ENCODE results near the gene GNS.
"Not testable (repeated sequence)": the region's sequence is repeated elsewhere in the genome, so short reads cannot be mapped to it uniquely, and the experiment has no call there.

The GNS gene

GRCh38 chr12:64759035-64759894 is at the start of gene GNS:
GNS (minus strand) TSS chr12:64759406; CDS start chr12:64759276, 130 bp downstream.
- peak within 1 kb of the TSS; percentile 92 to 98 (median 96) for H3K9ac ChIP-seq (ENCODE audit: low read length in 5 of 5)
- no peaks in the 10 kb centered on the region for H3K9me3 ChIP-seq (ENCODE audit: control insufficient read depth in 5 of 5, low read length in 5 of 5)
- peaks cover 0 to 37% (median 33%) of the 10 kb centered on the region in 5 donors for H3K4me1 ChIP-seq (ENCODE audit: control insufficient read depth in 5 of 5, insufficient read depth in 5 of 5, low read length in 5 of 5)
- H3K4me3 ChIP-seq (ENCODE audit: low read depth in 1 of 5, low read length in 5 of 5): peak within 1 kb of the TSS; percentile 85 to 98 (median 93)
- no peaks in the 10 kb centered on the region for H3K27me3 ChIP-seq (ENCODE audit: control insufficient read depth in 5 of 5, insufficient read depth in 4 of 5, low read length in 5 of 5)
- H3K36me3 ChIP-seq (ENCODE audit: control insufficient read depth in 5 of 5, insufficient read depth in 5 of 5, low read length in 5 of 5): no peaks in the 10 kb centered on the region
- peak within 1 kb of the TSS; percentile 94 for H3K27ac ChIP-seq (ENCODE audit: low read depth, low read length)

- Histone ChIP-seq H3K27ac (ENCODE audit: low read depth, low read length) (no peak overlapping the region), H3K4me3 (ENCODE audit: low read depth in 1 of 5, low read length in 5 of 5) (no peak overlapping the region), H3K36me3 (ENCODE audit: control insufficient read depth in 5 of 5, insufficient read depth in 5 of 5, low read length in 5 of 5) (no peaks in the 10 kb centered on the region), H3K9me3 (ENCODE audit: control insufficient read depth in 5 of 5, low read length in 5 of 5) (no peaks in the 10 kb centered on the region), H3K4me1 (ENCODE audit: control insufficient read depth in 5 of 5, insufficient read depth in 5 of 5, low read length in 5 of 5) (no peaks in the 10 kb centered on the region), H3K27me3 (ENCODE audit: control insufficient read depth in 5 of 5, insufficient read depth in 4 of 5, low read length in 5 of 5) (no peaks in the 10 kb centered on the region), H3K9ac (ENCODE audit: low read length in 5 of 5) (no peak overlapping the region)
Measured at GRCh38 chr12:64808110-64808509, 48.9 kb upstream of the GNS start.

GRCh38 chr12:64806593-64807460 is 47.6 kb upstream of the GNS start:
- H3K27me3 ChIP-seq (ENCODE audit: control insufficient read depth in 5 of 5, insufficient read depth in 4 of 5, low read length in 5 of 5): no peaks in the 10 kb centered on the region
- H3K27ac ChIP-seq (ENCODE audit: low read depth, low read length): no peak overlapping the region
- no peaks in the 10 kb centered on the region for H3K36me3 ChIP-seq (ENCODE audit: control insufficient read depth in 5 of 5, insufficient read depth in 5 of 5, low read length in 5 of 5)
- no peak overlapping the region for H3K9ac ChIP-seq (ENCODE audit: low read length in 5 of 5)
- H3K9me3 ChIP-seq (ENCODE audit: control insufficient read depth in 5 of 5, low read length in 5 of 5): no peaks in the 10 kb centered on the region
- H3K4me1 ChIP-seq (ENCODE audit: control insufficient read depth in 5 of 5, insufficient read depth in 5 of 5, low read length in 5 of 5): peaks cover 0 to 4% (median 3%) of the 10 kb centered on the region in 5 donors
- no peak overlapping the region for H3K4me3 ChIP-seq (ENCODE audit: low read depth in 1 of 5, low read length in 5 of 5)

- H3K9ac ChIP-seq (ENCODE audit: low read length in 5 of 5): no peak overlapping the region
- peaks cover 0 to 4% (median 3%) of the 10 kb centered on the region in 5 donors for H3K4me1 ChIP-seq (ENCODE audit: control insufficient read depth in 5 of 5, insufficient read depth in 5 of 5, low read length in 5 of 5)
- H3K27ac ChIP-seq (ENCODE audit: low read depth, low read length): no peak overlapping the region
- no peaks in the 10 kb centered on the region for H3K9me3 ChIP-seq (ENCODE audit: control insufficient read depth in 5 of 5, low read length in 5 of 5)
- no peaks in the 10 kb centered on the region for H3K27me3 ChIP-seq (ENCODE audit: control insufficient read depth in 5 of 5, insufficient read depth in 4 of 5, low read length in 5 of 5)
- no peak overlapping the region for H3K4me3 ChIP-seq (ENCODE audit: low read depth in 1 of 5, low read length in 5 of 5)
- H3K36me3 ChIP-seq (ENCODE audit: control insufficient read depth in 5 of 5, insufficient read depth in 5 of 5, low read length in 5 of 5): no peaks in the 10 kb centered on the region
Measured at GRCh38 chr12:64806173-64806572, 47.0 kb upstream of the GNS start.

GRCh38 chr12:64802180-64802775 is 43.1 kb upstream of the GNS start:
- H3K9me3 ChIP-seq (ENCODE audit: control insufficient read depth in 5 of 5, low read length in 5 of 5); H3K4me3 ChIP-seq (ENCODE audit: low read depth in 1 of 5, low read length in 5 of 5); H3K9ac ChIP-seq (ENCODE audit: low read length in 5 of 5); H3K27ac ChIP-seq (ENCODE audit: low read depth, low read length); H3K36me3 ChIP-seq (ENCODE audit: control insufficient read depth in 5 of 5, insufficient read depth in 5 of 5, low read length in 5 of 5); H3K4me1 ChIP-seq (ENCODE audit: control insufficient read depth in 5 of 5, insufficient read depth in 5 of 5, low read length in 5 of 5); H3K27me3 ChIP-seq (ENCODE audit: control insufficient read depth in 5 of 5, insufficient read depth in 4 of 5, low read length in 5 of 5): not testable (repeated sequence)

GRCh38 chr12:64801381-64801780 is 42.2 kb upstream of the GNS start:
- Histone ChIP-seq H3K9me3 (ENCODE audit: control insufficient read depth in 5 of 5, low read length in 5 of 5) (no peaks in the 10 kb centered on the region), H3K36me3 (ENCODE audit: control insufficient read depth in 5 of 5, insufficient read depth in 5 of 5, low read length in 5 of 5) (no peaks in the 10 kb centered on the region), H3K27ac (ENCODE audit: low read depth, low read length) (no peak overlapping the region), H3K27me3 (ENCODE audit: control insufficient read depth in 5 of 5, insufficient read depth in 4 of 5, low read length in 5 of 5) (no peaks in the 10 kb centered on the region), H3K4me1 (ENCODE audit: control insufficient read depth in 5 of 5, insufficient read depth in 5 of 5, low read length in 5 of 5) (peaks cover 0 to 4% (median 3%) of the 10 kb centered on the region in 5 donors), H3K9ac (ENCODE audit: low read length in 5 of 5) (no peak overlapping the region), H3K4me3 (ENCODE audit: low read depth in 1 of 5, low read length in 5 of 5) (no peak overlapping the region)

- Histone ChIP-seq H3K9me3 (ENCODE audit: control insufficient read depth in 5 of 5, low read length in 5 of 5) (no peaks in the 10 kb centered on the region), H3K36me3 (ENCODE audit: control insufficient read depth in 5 of 5, insufficient read depth in 5 of 5, low read length in 5 of 5) (no peaks in the 10 kb centered on the region)
Measured at GRCh38 chr12:64800640-64801039, 41.4 kb upstream of the GNS start.

DNA sequence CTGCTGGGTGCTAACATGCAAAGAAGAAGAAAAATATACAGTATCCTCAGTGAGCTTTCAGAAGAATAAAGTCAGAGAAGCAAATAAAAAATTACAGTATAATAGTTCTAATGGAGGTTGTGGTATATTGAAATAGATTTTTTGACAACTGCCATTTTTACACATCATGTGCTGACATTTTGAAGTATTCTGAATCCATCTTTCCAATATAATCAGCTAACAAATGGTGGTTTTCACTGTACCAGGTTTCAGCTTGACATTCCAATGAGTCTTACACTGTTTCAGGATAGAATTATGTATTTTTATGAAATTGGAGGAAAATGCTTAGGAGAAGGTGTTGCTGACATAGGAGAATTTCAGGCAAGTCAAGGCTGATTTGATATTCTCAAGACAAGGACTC is 39.0 kb upstream of the GNS start:
- no peak overlapping the region for H3K27ac ChIP-seq (ENCODE audit: low read depth, low read length)
- H3K9ac ChIP-seq (ENCODE audit: low read length in 5 of 5): no peak overlapping the region
- H3K27me3 ChIP-seq (ENCODE audit: control insufficient read depth in 5 of 5, insufficient read depth in 4 of 5, low read length in 5 of 5): no peaks in the 10 kb centered on the region
- H3K9me3 ChIP-seq (ENCODE audit: control insufficient read depth in 5 of 5, low read length in 5 of 5): no peaks in the 10 kb centered on the region
- no peak overlapping the region for H3K4me3 ChIP-seq (ENCODE audit: low read depth in 1 of 5, low read length in 5 of 5)
- H3K36me3 ChIP-seq (ENCODE audit: control insufficient read depth in 5 of 5, insufficient read depth in 5 of 5, low read length in 5 of 5): no peaks in the 10 kb centered on the region
- H3K4me1 ChIP-seq (ENCODE audit: control insufficient read depth in 5 of 5, insufficient read depth in 5 of 5, low read length in 5 of 5): peaks cover 0 to 4% (median 3%) of the 10 kb centered on the region in 5 donors

More at GRCh38 chr12:64800640-64801039, 41.4 kb upstream of the GNS start:
- Histone ChIP-seq H3K4me1 (ENCODE audit: control insufficient read depth in 5 of 5, insufficient read depth in 5 of 5, low read length in 5 of 5) (peaks cover 0 to 4% (median 3%) of the 10 kb centered on the region in 5 donors), H3K4me3 (ENCODE audit: low read depth in 1 of 5, low read length in 5 of 5) (no peak overlapping the region), H3K27me3 (ENCODE audit: control insufficient read depth in 5 of 5, insufficient read depth in 4 of 5, low read length in 5 of 5) (no peaks in the 10 kb centered on the region), H3K9ac (ENCODE audit: low read length in 5 of 5) (no peak overlapping the region), H3K27ac (ENCODE audit: low read depth, low read length) (no peak overlapping the region)

- Histone ChIP-seq H3K4me1 (ENCODE audit: control insufficient read depth in 5 of 5, insufficient read depth in 5 of 5, low read length in 5 of 5) (peaks cover 0 to 3% (median 2%) of the 10 kb centered on the region in 5 donors), H3K9me3 (ENCODE audit: control insufficient read depth in 5 of 5, low read length in 5 of 5) (no peaks in the 10 kb centered on the region), H3K36me3 (ENCODE audit: control insufficient read depth in 5 of 5, insufficient read depth in 5 of 5, low read length in 5 of 5) (no peaks in the 10 kb centered on the region), H3K27me3 (ENCODE audit: control insufficient read depth in 5 of 5, insufficient read depth in 4 of 5, low read length in 5 of 5) (no peaks in the 10 kb centered on the region), H3K27ac (ENCODE audit: low read depth, low read length) (no peak overlapping the region), H3K4me3 (ENCODE audit: low read depth in 1 of 5, low read length in 5 of 5) (no peak overlapping the region), H3K9ac (ENCODE audit: low read length in 5 of 5) (no peak overlapping the region)
Measured at GRCh38 chr12:64797156-64797555, 38.0 kb upstream of the GNS start.

All from subcutaneous abdominal adipose tissue (tissue), 5 donors.